ENCODE results near the gene PLCD3. TPM values are rescaled to one million over a fixed set of nuclear protein-coding genes. Genes with fewer than 3 reads are reported as not detected.

Gene PLCD3
- total and polyA plus RNA-seq, 2 of the 4 experiments (the other 2 are of a cell fraction) = 5.6 to 36.6 TPM

DNA sequence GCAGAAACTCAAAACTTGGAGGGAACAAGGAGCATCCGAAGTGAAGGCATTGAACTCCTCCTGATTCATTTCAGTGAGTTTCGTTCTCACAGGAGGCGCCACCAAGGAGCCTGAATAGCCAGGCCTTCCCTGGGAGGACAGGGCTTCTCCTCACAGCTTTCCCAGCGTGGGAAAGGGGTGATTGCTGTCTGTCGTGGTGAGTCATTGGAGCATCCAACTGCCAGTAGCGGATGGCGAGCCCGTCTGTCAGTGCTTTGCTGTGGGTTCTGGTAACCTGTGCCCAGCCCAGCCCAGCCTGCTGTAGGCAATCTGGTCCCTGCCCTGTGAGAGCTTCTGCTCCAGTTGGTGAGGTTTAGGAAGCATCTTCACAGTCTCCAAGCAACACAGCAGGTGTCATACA, 28.3 kb downstream of the PLCD3 start:
- Histone ChIP-seq H3K27ac (ENCODE audit: insufficient read depth, low read length) (no peak overlapping the region), H3K27me3 (ENCODE audit: control insufficient read depth, insufficient read depth, low read length) (no peaks in the 10 kb centered on the region), H4K91ac (ENCODE audit: insufficient read depth, low read depth, low read length) (no peak overlapping the region), H3K36me3 (ENCODE audit: control insufficient read depth, insufficient read depth, low read length) (peaks cover 81% of the 10 kb centered on the region), H3K9me3 (ENCODE audit: control insufficient read depth, insufficient read depth, low read length) (no peaks in the 10 kb centered on the region), H3K9ac (ENCODE audit: low read depth, low read length) (no peak overlapping the region), H3K4me3 (ENCODE audit: insufficient read depth, low read depth, low read length) (no peak overlapping the region), H2BK20ac (ENCODE audit: low read depth, low read length) (no peak overlapping the region), H3K56ac (ENCODE audit: extremely low read depth, insufficient read depth, low read length) (no peak overlapping the region), H3K14ac (replicated peaks; ENCODE audit: low read depth, low read length) (no peak overlapping the region), H3K79me1 (ENCODE audit: low read depth in 1 of 2, low read length in 2 of 2) (peaks cover 4 to 43% of the 10 kb centered on the region in 2 experiments; a peak in 2 of 4 replicates), H2AK9ac (replicated peaks; ENCODE audit: low read depth, low read length, poor library complexity) (no peak overlapping the region), H3K4me2 (ENCODE audit: low read depth, low read length) (no peak overlapping the region), H2BK5ac (ENCODE audit: low read depth, low read length, poor library complexity, severe bottlenecking) (no peak overlapping the region), H3K18ac (ENCODE audit: low read depth, low read length) (no peak overlapping the region), H4K20me1 (ENCODE audit: insufficient read depth, low read length) (peaks cover 13% of the 10 kb centered on the region), H2AFZ (replicated peaks; ENCODE audit: low read length, poor library complexity) (no peak overlapping the region), H2AK5ac (ENCODE audit: low read depth, low read length) (no peak overlapping the region), H2BK120ac (ENCODE audit: low read depth, low read length) (no peak overlapping the region), H3K9me1 (ENCODE audit: insufficient read depth, low read length) (no peaks in the 10 kb centered on the region), H4K5ac (ENCODE audit: low read depth, low read length) (no peak overlapping the region), H4K8ac (ENCODE audit: low read depth in 2 of 2, low read length in 2 of 2) (no peak overlapping the region), H2BK15ac (ENCODE audit: low read depth, low read length) (no peak overlapping the region), H3K23ac (ENCODE audit: low read depth, low read length) (no peak overlapping the region), H3K4ac (ENCODE audit: low read depth, low read length) (no peak overlapping the region), H3K4me1 (ENCODE audit: control insufficient read depth, insufficient read depth, low read length) (no peaks in the 10 kb centered on the region)
- dilution Hi-C loops (cut with HindIII; ENCODE audit: low sequenced_read_pairs, unreplicated experiment) = no loop called here
- no TSS peak for BruUV-seq (replicated peaks)
- WGBS, 2 experiments (ENCODE audit: extremely low coverage in 2 of 2, insufficient read length in 1 of 2) = 66% methylated on average over 3 of the region's 8 CpGs; no CpG with 5 or more reads in 1 of the 2 experiments
- no peak for DNase-seq
- ATAC-seq (ENCODE audit: low read depth) = no peak
- ChIA-PET POLR2A (ENCODE audit: unreplicated experiment) (no interaction called here), CTCF (interaction anchor here (1.1 kb wide), 1 partner anchor 10 kb away, joined by 6 read pairs; no protein-coding TSS in a partner anchor)
- in situ Hi-C loops (cut with MboI; ENCODE audit: low sequenced_read_pairs) = no loop called here
- TF ChIP-seq POLR2A (IDR thresholded peaks at IDR 0.05; ENCODE audit: low read depth, low read length) (no peak), MAZ (IDR thresholded peaks at IDR 0.05; ENCODE audit: borderline replicate concordance, low read depth, low read length) (no peak), FOS (IDR thresholded peaks at IDR 0.05; ENCODE audit: low read depth, low read length) (no peak), RFX5 (IDR thresholded peaks at IDR 0.05; ENCODE audit: low read depth, low read length) (no peak), MAFK (IDR thresholded peaks at IDR 0.05; ENCODE audit: low read depth, low read length) (no peak), RAD21 (IDR thresholded peaks at IDR 0.05; ENCODE audit: low read length) (no peak), NFE2L2 (IDR thresholded peaks at IDR 0.05; ENCODE audit: low read depth, low read length) (no peak), SMC3 (IDR thresholded peaks at IDR 0.05; ENCODE audit: low read depth, low read length) (no peak), USF2 (IDR thresholded peaks at IDR 0.05; ENCODE audit: low read depth, low read length) (no peak), CEBPB (IDR thresholded peaks at IDR 0.05; ENCODE audit: low read depth, low read length) (no peak)
- TF ChIP-seq, protein P1, sequence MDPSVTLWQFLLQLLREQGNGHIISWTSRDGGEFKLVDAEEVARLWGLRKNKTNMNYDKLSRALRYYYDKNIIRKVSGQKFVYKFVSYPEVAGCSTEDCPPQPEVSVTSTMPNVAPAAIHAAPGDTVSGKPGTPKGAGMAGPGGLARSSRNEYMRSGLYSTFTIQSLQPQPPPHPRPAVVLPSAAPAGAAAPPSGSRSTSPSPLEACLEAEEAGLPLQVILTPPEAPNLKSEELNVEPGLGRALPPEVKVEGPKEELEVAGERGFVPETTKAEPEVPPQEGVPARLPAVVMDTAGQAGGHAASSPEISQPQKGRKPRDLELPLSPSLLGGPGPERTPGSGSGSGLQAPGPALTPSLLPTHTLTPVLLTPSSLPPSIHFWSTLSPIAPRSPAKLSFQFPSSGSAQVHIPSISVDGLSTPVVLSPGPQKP (IDR thresholded peaks at IDR 0.05; ENCODE audit: borderline replicate concordance, low read depth, low read length) = no peak
- intact Hi-C loops (cut with micrococcal nuclease) = no loop called here
